H1 (cell line): ENCODE measurements around the gene SCN1B. TPM values are rescaled to one million over a fixed set of nuclear protein-coding genes. Genes with fewer than 3 reads are reported as not detected.
A peak's percentile ranks its signal among the peaks of the same experiment; 100 is the strongest.

Experiments used
- CTCF ChIA-PET: fragments of 300-600 bp; sonication (Branson Sonifier 250); formaldehyde crosslinking; loops from one replicate; lab custom pipeline; 2021; ENCODE audit not compliant: partially characterized antibody; lab: Charles Lee
- POLR2A ChIA-PET: fragments of 300-600 bp; sonication (Branson Sonifier 250); formaldehyde crosslinking; loops from one replicate; lab custom pipeline; 2021; ENCODE audit warnings: inconsistent platforms; ENCODE audit not compliant: partially characterized antibody; lab: Charles Lee
- DNase-seq, 2 experiments: peaks; one replicate each; pipeline versions ENCODE4 v3.0.0 to v3.0.0-alpha.2; 2010 to 2022; ENCODE audit warnings: low spot score in 2 of 2, low read depth in 1 of 2, mixed read lengths in 1 of 2
- FAIRE-seq: peaks from 2 replicates; lab custom pipeline; 2011; peaks lifted over from hg19 to GRCh38; lab: Jason Lieb, UNC
- H2AFZ ChIP-seq: 2 replicates; pipeline ENCODE4 v1.8.1; 2012; ENCODE audit warnings: low read length, inconsistent platforms
- H2AK5ac ChIP-seq: 2 replicates; pipeline ENCODE4 v1.6.1; 2013; ENCODE audit warnings: low read depth, low read length
- H2BK120ac ChIP-seq: replicated peaks from 2 replicates; pipeline ENCODE3; 2013; ENCODE audit warnings: low read depth, low read length, inconsistent platforms
- H2BK12ac ChIP-seq: 2 replicates; pipeline ENCODE4 v1.6.1; 2013; ENCODE audit warnings: low read depth, low read length
- H2BK15ac ChIP-seq: 2 replicates; pipeline ENCODE4 v1.6.1; 2013; ENCODE audit warnings: low read length
- H2BK20ac ChIP-seq: 2 replicates; pipeline ENCODE4 v1.6.1; 2013; ENCODE audit warnings: low read length
- H2BK5ac ChIP-seq: 2 replicates; pipeline ENCODE4 v1.6.1; 2013; ENCODE audit warnings: low read depth, low read length
- H3K14ac ChIP-seq: 2 replicates; pipeline ENCODE4 v1.6.1; 2013; ENCODE audit warnings: inconsistent platforms; ENCODE audit not compliant: insufficient read length
- H3K18ac ChIP-seq: 2 replicates; pipeline ENCODE4 v1.6.1; 2013; ENCODE audit warnings: low read length; ENCODE audit errors: extremely low read depth
- H3K23ac ChIP-seq: 2 replicates; pipeline ENCODE4 v1.6.1; 2013; ENCODE audit warnings: inconsistent platforms; ENCODE audit not compliant: insufficient read length
- H3K23me2 ChIP-seq: 2 replicates; pipeline ENCODE4 v1.6.1; 2013; ENCODE audit warnings: low read depth, low read length
- H3K27ac ChIP-seq: 2 replicates; pipeline ENCODE4 v1.6.1; 2011; ENCODE audit warnings: low read depth, low read length, inconsistent platforms
- H3K27me3 ChIP-seq, 4 experiments: replicated peaks in 1 of 4; 1 replicate in 1 of 4; 2 replicates in 3 of 4; pipeline versions ENCODE4 v1.6.1 to v1.8.1; 2011 to 2013; ENCODE audit warnings: low read length in 3 of 4, mild to moderate bottlenecking in 3 of 4, inconsistent platforms in 2 of 4, mixed read lengths in 2 of 4, moderate library complexity in 1 of 4; ENCODE audit not compliant: control insufficient read depth in 3 of 4, insufficient read depth in 3 of 4; ENCODE audit errors: extremely low read depth in 1 of 4
- H3K36me3 ChIP-seq, 4 experiments: 2 replicates each; pipeline versions ENCODE4 v1.6.1 to v1.8.1; 2011 to 2013; ENCODE audit warnings: mild to moderate bottlenecking in 4 of 4, low read length in 3 of 4, moderate library complexity in 2 of 4, control low read depth in 1 of 4, inconsistent platforms in 1 of 4; ENCODE audit not compliant: insufficient read depth in 4 of 4, control insufficient read depth in 2 of 4
- H3K4ac ChIP-seq: replicated peaks from 2 replicates; pipeline ENCODE3; 2013; ENCODE audit warnings: low read length, low read depth, mixed read lengths, inconsistent platforms; ENCODE audit not compliant: insufficient read length
- H3K4me1 ChIP-seq, 4 experiments: replicated peaks in 1 of 4; 1 replicate in 1 of 4; 2 replicates in 3 of 4; pipeline versions ENCODE4 v1.6.1 to v1.8.1; 2011 to 2013; ENCODE audit warnings: low read length in 3 of 4, inconsistent platforms in 2 of 4, mixed read lengths in 1 of 4; ENCODE audit not compliant: insufficient read depth in 4 of 4, control insufficient read depth in 3 of 4
- H3K4me2 ChIP-seq, 2 experiments: 2 replicates each; pipeline versions ENCODE4 v1.6.1 to v1.8.1; 2011 to 2013; ENCODE audit warnings: low read depth in 2 of 2, low read length in 2 of 2, control low read depth in 1 of 2, inconsistent platforms in 1 of 2, mild to moderate bottlenecking in 1 of 2; ENCODE audit not compliant: insufficient read depth in 1 of 2
- H3K4me3 ChIP-seq, 4 experiments: fragments of 200-600, 300-600 bp in 1 of 4; sonication (generic), shearing (Covaris generic), sonication (Bioruptor Twin) in 1 of 4; 2 replicates each; pipeline versions ENCODE4 v1.5.1 to v1.8.1; 2011 to 2016; ENCODE audit warnings: low read length in 4 of 4, low read depth in 3 of 4, control low read depth in 2 of 4, inconsistent platforms in 2 of 4, mild to moderate bottlenecking in 2 of 4, mixed read lengths in 1 of 4, moderate library complexity in 1 of 4; ENCODE audit not compliant: insufficient read depth in 2 of 4; ENCODE audit errors: extremely low read depth in 1 of 4
- H3K56ac ChIP-seq: replicated peaks from 2 replicates; pipeline ENCODE3; 2013; ENCODE audit warnings: low read depth, mild to moderate bottlenecking, mixed read lengths, low read length, inconsistent platforms; ENCODE audit not compliant: insufficient read length
- H3K79me1 ChIP-seq: 2 replicates; pipeline ENCODE4 v1.6.1; 2013; ENCODE audit warnings: low read depth, low read length, control low read depth
- H3K79me2 ChIP-seq, 2 experiments: 2 replicates each; pipeline versions ENCODE4 v1.6.1 to v1.8.1; 2012 to 2013; ENCODE audit warnings: low read length in 2 of 2, mild to moderate bottlenecking in 2 of 2, inconsistent platforms in 1 of 2; ENCODE audit not compliant: insufficient read depth in 2 of 2, control insufficient read depth in 1 of 2
- H3K9ac ChIP-seq, 4 experiments: replicated peaks in 1 of 4; 1 replicate in 1 of 4; 2 replicates in 3 of 4; pipeline versions ENCODE4 v1.6.1 to v1.8.1; 2011 to 2013; ENCODE audit warnings: low read depth in 3 of 4, low read length in 3 of 4, control low read depth in 2 of 4, mild to moderate bottlenecking in 2 of 4, moderate library complexity in 2 of 4, inconsistent platforms in 1 of 4; ENCODE audit errors: extremely low read depth in 1 of 4
- H3K9me3 ChIP-seq, 2 experiments: 2 replicates each; pipeline versions ENCODE4 v1.6.1 to v1.8.1; 2012 to 2013; ENCODE audit warnings: mild to moderate bottlenecking in 2 of 2, moderate library complexity in 2 of 2, control low read depth in 1 of 2, inconsistent platforms in 1 of 2, low read depth in 1 of 2, low read length in 1 of 2, mixed read lengths in 1 of 2; ENCODE audit not compliant: insufficient read depth in 2 of 2
- H4K20me1 ChIP-seq, 2 experiments: replicated peaks in 1 of 2; 2 replicates each; pipeline versions ENCODE3 to v1.8.1; 2011 to 2013; ENCODE audit warnings: inconsistent platforms in 2 of 2, low read length in 2 of 2, mild to moderate bottlenecking in 1 of 2; ENCODE audit not compliant: insufficient read depth in 2 of 2, control insufficient read depth in 1 of 2
- H4K5ac ChIP-seq: 2 replicates; pipeline ENCODE4 v1.6.1; 2013; ENCODE audit warnings: low read length, low read depth, mixed read lengths, inconsistent platforms; ENCODE audit not compliant: insufficient read length
- H4K8ac ChIP-seq: 2 replicates; pipeline ENCODE4 v1.8.0; 2013; ENCODE audit warnings: mild to moderate bottlenecking, moderate library complexity, low read length, inconsistent platforms; ENCODE audit not compliant: insufficient read depth; ENCODE audit errors: extremely low read depth
- H4K91ac ChIP-seq: replicated peaks from 2 replicates; pipeline ENCODE3; 2013; ENCODE audit warnings: low read length, mixed read lengths, inconsistent platforms; ENCODE audit not compliant: insufficient read length
- CHD1 ChIP-seq: IDR thresholded peaks from 2 replicates; pipeline ENCODE4 v1.6.1; 2012; ENCODE audit warnings: low read depth, low read length, improper control_type of control experiment
- CHD2 ChIP-seq: IDR thresholded peaks from 2 replicates; pipeline ENCODE4 v1.6.1; 2012; ENCODE audit warnings: low read length, improper control_type of control experiment
- CTBP2 ChIP-seq: IDR thresholded peaks from 2 replicates; pipeline ENCODE4 v1.7.0; 2011; ENCODE audit warnings: borderline replicate concordance, mild to moderate bottlenecking, moderate library complexity, mixed read lengths, low read length; ENCODE audit not compliant: insufficient read depth, insufficient read length
- GTF2F1 ChIP-seq: IDR thresholded peaks from 2 replicates; pipeline ENCODE4 v1.6.1; 2012; ENCODE audit warnings: low read depth, low read length, improper control_type of control experiment, borderline replicate concordance
- KDM1A ChIP-seq: fragments of 200-600, 300-600 bp; sonication (generic); IDR thresholded peaks from 2 replicates; pipeline ENCODE4 v1.7.1; 2016; ENCODE audit warnings: mild to moderate bottlenecking, low read length, borderline replicate concordance
- KDM4A ChIP-seq: IDR thresholded peaks from one replicate; pipeline ENCODE4 v1.7.1; 2012; ENCODE audit warnings: low read depth, mild to moderate bottlenecking, moderate library complexity, low read length, inconsistent platforms; ENCODE audit not compliant: severe bottlenecking
- KDM5A ChIP-seq: fragments of 200-600 bp; IDR thresholded peaks from 2 replicates; pipeline ENCODE4 v1.7.1; 2012; ENCODE audit warnings: mild to moderate bottlenecking, low read length, inconsistent platforms, mixed read lengths
- MAX ChIP-seq: IDR thresholded peaks from 2 replicates; pipeline ENCODE4 v1.6.1; 2012; ENCODE audit warnings: inconsistent platforms
- RXRA ChIP-seq: IDR thresholded peaks from 2 replicates; pipeline ENCODE4 v1.6.1; 2011; ENCODE audit warnings: low read depth, mild to moderate bottlenecking, low read length, moderate library complexity; ENCODE audit not compliant: insufficient read depth
- SP1 ChIP-seq: IDR thresholded peaks from 2 replicates; pipeline ENCODE4 v1.6.1; 2011; ENCODE audit warnings: low read depth, low read length
- SP2 ChIP-seq: IDR thresholded peaks from 2 replicates; pipeline ENCODE4 v1.6.1; 2012; ENCODE audit warnings: mild to moderate bottlenecking, low read length, inconsistent platforms
- ZNF274 ChIP-seq: IDR thresholded peaks from 2 replicates; pipeline ENCODE4 v1.7.0; 2012; ENCODE audit warnings: low read length, borderline replicate concordance; ENCODE audit errors: extremely low read depth
- WGBS, 2 experiments: shearing (Covaris generic) in 1 of 2; methylation state at CpG; one replicate each; pipeline versions ENCODE4 v1.1.6 to v1.1.7; 2013 to 2015; ENCODE audit warnings: low lambda C conversion rate in 2 of 2, mixed read lengths in 2 of 2, inconsistent platforms in 1 of 2, low coverage in 1 of 2, missing lambda C conversion rate in 1 of 2; ENCODE audit not compliant: insufficient replicate concordance in 2 of 2, insufficient coverage in 1 of 2, insufficient read length in 1 of 2; ENCODE audit errors: extremely low coverage in 1 of 2, missing lambda C conversion rate in 1 of 2; 5-methylcytosine and 5-hydroxymethylcytosine counted together
- polyA plus RNA-seq, 7 experiments: library from polyadenylated mRNA; depleted of rRNA in 3 of 7; stranded (reverse) in 5 of 7; unstranded in 2 of 7; fragments of >200 nt in 5 of 7; fragments of 200-250 nt in 2 of 7; gene quantifications; 1 replicate in 5 of 7; 2 replicates in 1 of 7; 4 replicates in 1 of 7; pipeline versions ENCODE4 v1.2.1 to v1.2.3, GENCODE V29; 2011 to 2013; ENCODE audit warnings: missing spikeins in 2 of 7, mixed read lengths in 2 of 7
- total RNA-seq: library from RNA; stranded (reverse); fragmentation: NEBNext Ultra II Directional; extraction: Animal tissue kit (Norgen Biotek cat#: 25700); gene quantifications from 2 replicates; pipeline ENCODE4 v1.2.1, GENCODE V29; 2021

The SCN1B gene
- total and polyA plus RNA-seq, 2 of the 8 experiments (the other 6 are each of a cell fraction or from before 2014, with no cell fraction given) = 3.1 to 3.5 TPM

- peak overlapping the region; percentile 98 for H4K5ac ChIP-seq
- peak overlapping the region; percentile 99 for H2BK15ac ChIP-seq
- H2AK5ac ChIP-seq = peak overlapping the region; percentile 60; the same call in 1 of the 2 replicates
- peaks cover 13 to 20% of the 10 kb centered on the region in 2 experiments for H4K20me1 ChIP-seq
- peak overlapping the region; percentile 89 for H2BK5ac ChIP-seq
- H2AFZ ChIP-seq = no peak overlapping the region
- H3K23ac ChIP-seq = no peak overlapping the region
- WGBS, 2 experiments = 14% methylated on average over 13 of the region's 13 CpGs; no CpG with 5 or more reads in 1 of the 2 experiments
- peaks cover 18% of the 10 kb centered on the region for H3K23me2 ChIP-seq
- peak overlapping the region; percentile 84 for H2BK120ac ChIP-seq
- no peak for FAIRE-seq
- peak overlapping the region; percentile 72; the same call in 1 of the 2 replicates for H2BK20ac ChIP-seq
- H2BK12ac ChIP-seq = peak overlapping the region; percentile 96
- peak overlapping the region; percentile 90 for H4K8ac ChIP-seq
- H3K14ac ChIP-seq = no peak overlapping the region
- H4K91ac ChIP-seq = peak overlapping the region; percentile 94
- POLR2A ChIA-PET = interaction anchor here (0.6 to 22.5 kb wide), 15 partner anchors 8 to 821 kb away, joined by 3 to 366 read pairs (median 5); partner anchors contain the start of genes HPN, SCN1B and ZNF30
- H3K36me3 ChIP-seq = no peaks in the 10 kb centered on the region; a peak in 2 of 8 replicates
- peak in 1 of 2 experiments; percentile 62 for DNase-seq
- H3K79me1 ChIP-seq = peaks cover 7% of the 10 kb centered on the region
- H3K56ac ChIP-seq = peak overlapping the region; percentile 82
- peak overlapping the region; percentile 95 for H3K27ac ChIP-seq
- H3K79me2 ChIP-seq = peaks cover 21 to 33% of the 10 kb centered on the region in 2 experiments
- H3K4me2 ChIP-seq = peak overlapping the region; percentile 99
- peak overlapping the region; percentile 81 for H3K18ac ChIP-seq
- no peaks in the 10 kb centered on the region for H3K9me3 ChIP-seq
- H3K4me1 ChIP-seq = peaks cover 8 to 29% (median 20%) of the 10 kb centered on the region in 4 experiments
- CTCF ChIA-PET = interaction anchor here (0.8 to 1.4 kb wide), 7 partner anchors 10 to 155 kb away, joined by 3 to 7 read pairs (median 3); no protein-coding TSS in a partner anchor
- no peaks in the 10 kb centered on the region for H3K27me3 ChIP-seq
- peak overlapping the region; percentile 92 for H3K4ac ChIP-seq
- peak overlapping the region in 3 of 4 experiments; percentile 80 to 88 (median 88); a peak in 6 of 7 replicates for H3K9ac ChIP-seq
- H3K4me3 ChIP-seq = peak overlapping the region; percentile 72 to 92 (median 82)
- TF ChIP-seq RXRA (no peak), CHD2 (no peak), KDM1A (no peak), SP1 (peak; percentile 44; the same call in 1 of the 2 replicates), KDM5A (no peak), SP2 (no peak), ZNF274 (no peak), CTBP2 (no peak), CHD1 (no peak), MAX (no peak), GTF2F1 (no peak), KDM4A (peak; percentile 36)
These were observed 31.3 kb upstream of the SCN1B start for GRCh38 chr19:34998777-34999497.
